ENCODE measurements around the gene RETREG3. TPM values are rescaled to one million over a fixed set of nuclear protein-coding genes. Genes with fewer than 3 reads are reported as not detected.

RETREG3 gene, protein sequence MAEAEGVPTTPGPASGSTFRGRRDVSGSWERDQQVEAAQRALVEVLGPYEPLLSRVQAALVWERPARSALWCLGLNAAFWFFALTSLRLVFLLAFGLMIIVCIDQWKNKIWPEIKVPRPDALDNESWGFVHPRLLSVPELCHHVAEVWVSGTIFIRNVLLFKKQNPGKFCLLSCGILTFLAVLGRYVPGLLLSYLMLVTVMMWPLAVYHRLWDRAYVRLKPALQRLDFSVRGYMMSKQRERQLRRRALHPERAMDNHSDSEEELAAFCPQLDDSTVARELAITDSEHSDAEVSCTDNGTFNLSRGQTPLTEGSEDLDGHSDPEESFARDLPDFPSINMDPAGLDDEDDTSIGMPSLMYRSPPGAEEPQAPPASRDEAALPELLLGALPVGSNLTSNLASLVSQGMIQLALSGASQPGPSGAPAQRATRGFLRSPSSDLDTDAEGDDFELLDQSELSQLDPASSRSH
- 10 to 100 TPM; 87.9 to 97.0 (median 91.1) TPM for total RNA-seq

DNA sequence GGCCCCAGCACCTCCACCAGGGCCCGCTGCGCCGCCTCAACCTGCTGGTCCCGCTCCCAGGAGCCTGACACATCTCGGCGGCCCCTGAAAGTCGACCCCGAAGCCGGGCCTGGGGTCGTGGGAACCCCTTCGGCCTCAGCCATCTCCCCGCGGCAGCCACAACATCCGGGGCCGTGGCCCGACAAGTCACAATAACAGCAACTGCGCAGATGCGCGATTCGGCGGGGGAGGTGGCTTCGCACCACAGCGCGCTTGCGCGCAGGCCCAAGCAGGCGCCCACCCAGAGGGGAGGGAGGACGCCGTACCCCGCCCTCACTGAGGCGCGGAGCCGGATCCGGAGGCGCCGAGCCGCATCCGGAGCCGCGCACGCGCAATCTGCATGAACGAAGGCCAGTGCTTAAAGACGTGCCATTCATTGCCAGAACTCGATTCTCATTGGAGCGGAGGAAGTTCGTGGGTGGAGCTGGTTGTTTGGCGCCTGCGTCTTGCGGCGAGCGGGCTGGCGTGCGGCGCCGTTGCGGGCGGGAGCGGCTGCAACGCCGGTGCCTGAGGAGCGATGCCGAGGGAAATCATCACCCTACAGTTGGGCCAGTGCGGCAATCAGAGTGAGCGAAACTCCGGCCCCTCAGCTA lies at the start of gene RETREG3, which contains the start of gene TUBG1:
RETREG3 (minus strand) TSS at position 193 of the 632 bp plus-strand sequence; CDS start at position 143, 50 bp downstream.
TUBG1 (plus strand) TSS at position 502 of the 632 bp plus-strand sequence; CDS start at position 557, 55 bp downstream.
- DNase-seq (ENCODE audit: low spot score in 2 of 2) = peak; percentile 97 to 98
- Histone ChIP-seq H3K36me3 (peaks cover 27% of the 10 kb centered on the region), H3K27me3 (no peaks in the 10 kb centered on the region), H3K4me1 (peaks cover 40% of the 10 kb centered on the region), H3K27ac (peak within 1 kb of the TSS; percentile 95), H3K4me3 (peak within 1 kb of the TSS; percentile 95), H3K9me3 (no peaks in the 10 kb centered on the region)
- TF ChIP-seq, protein P1, sequence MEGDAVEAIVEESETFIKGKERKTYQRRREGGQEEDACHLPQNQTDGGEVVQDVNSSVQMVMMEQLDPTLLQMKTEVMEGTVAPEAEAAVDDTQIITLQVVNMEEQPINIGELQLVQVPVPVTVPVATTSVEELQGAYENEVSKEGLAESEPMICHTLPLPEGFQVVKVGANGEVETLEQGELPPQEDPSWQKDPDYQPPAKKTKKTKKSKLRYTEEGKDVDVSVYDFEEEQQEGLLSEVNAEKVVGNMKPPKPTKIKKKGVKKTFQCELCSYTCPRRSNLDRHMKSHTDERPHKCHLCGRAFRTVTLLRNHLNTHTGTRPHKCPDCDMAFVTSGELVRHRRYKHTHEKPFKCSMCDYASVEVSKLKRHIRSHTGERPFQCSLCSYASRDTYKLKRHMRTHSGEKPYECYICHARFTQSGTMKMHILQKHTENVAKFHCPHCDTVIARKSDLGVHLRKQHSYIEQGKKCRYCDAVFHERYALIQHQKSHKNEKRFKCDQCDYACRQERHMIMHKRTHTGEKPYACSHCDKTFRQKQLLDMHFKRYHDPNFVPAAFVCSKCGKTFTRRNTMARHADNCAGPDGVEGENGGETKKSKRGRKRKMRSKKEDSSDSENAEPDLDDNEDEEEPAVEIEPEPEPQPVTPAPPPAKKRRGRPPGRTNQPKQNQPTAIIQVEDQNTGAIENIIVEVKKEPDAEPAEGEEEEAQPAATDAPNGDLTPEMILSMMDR (IDR thresholded peaks at IDR 0.05) = peak in 1 of 2 donors; percentile 50
- TF ChIP-seq EP300 (IDR thresholded peaks at IDR 0.05) (no peak), POLR2A (IDR thresholded peaks at IDR 0.05) (peak in 1 of 2 donors; percentile 87), POLR2AphosphoS5 (IDR thresholded peaks at IDR 0.05) (peak; percentile 81 to 92 (median 86))
- WGBS = 0% methylated on average over 12 of the region's 66 CpGs

DNA sequence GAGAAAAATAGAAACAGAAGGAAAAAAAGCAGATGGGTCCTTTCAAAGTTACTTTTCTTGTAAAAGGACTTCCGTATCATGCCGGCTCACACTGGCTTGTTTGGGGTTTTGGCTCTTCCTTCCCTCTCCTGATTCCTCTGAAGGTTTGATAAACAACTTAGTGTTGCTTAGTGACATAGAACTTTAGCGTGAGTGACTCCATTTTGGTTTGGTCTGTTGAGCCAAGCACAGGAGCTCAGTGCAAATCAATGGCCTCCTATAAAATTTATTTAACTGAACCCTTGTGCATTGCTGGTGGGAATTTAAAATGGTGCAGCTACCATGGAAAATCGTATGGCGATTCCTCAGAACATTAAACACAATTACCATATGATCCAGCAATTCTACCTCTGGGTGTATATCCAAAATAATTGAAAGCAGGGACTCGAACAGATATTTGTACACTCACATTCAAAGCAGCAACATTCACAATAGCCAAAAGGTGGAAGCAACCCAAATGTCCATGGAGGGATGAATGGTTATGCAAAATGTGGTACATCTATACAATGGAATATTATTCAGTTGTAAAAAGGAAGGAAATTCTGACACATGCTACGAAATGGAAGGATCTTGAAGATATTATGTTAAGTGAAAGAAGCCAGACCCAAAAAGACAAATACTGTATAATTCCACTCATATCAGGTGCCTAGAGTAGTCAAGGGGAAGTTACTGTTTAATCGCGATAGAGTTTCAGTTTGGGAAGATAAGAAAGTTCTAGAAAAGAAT lies 48.8 kb upstream of the RETREG3 start:
- TF ChIP-seq POLR2A (IDR thresholded peaks at IDR 0.05) (no peak), EP300 (IDR thresholded peaks at IDR 0.05) (no peak), POLR2AphosphoS5 (IDR thresholded peaks at IDR 0.05) (no peak)
- TF ChIP-seq, protein P1 (IDR thresholded peaks at IDR 0.05) = no peak
- no peak overlapping the region for H3K4me3 ChIP-seq
- 90% methylated on average over 9 of the region's 9 CpGs for WGBS
- no peaks in the 10 kb centered on the region for H3K27me3 ChIP-seq
- no peak overlapping the region for H3K27ac ChIP-seq
- H3K4me1 ChIP-seq = peaks cover 42% of the 10 kb centered on the region
- H3K36me3 ChIP-seq = peaks cover 3% of the 10 kb centered on the region
- no peaks in the 10 kb centered on the region for H3K9me3 ChIP-seq
- DNase-seq (ENCODE audit: low spot score in 2 of 2) = no peak

DNA sequence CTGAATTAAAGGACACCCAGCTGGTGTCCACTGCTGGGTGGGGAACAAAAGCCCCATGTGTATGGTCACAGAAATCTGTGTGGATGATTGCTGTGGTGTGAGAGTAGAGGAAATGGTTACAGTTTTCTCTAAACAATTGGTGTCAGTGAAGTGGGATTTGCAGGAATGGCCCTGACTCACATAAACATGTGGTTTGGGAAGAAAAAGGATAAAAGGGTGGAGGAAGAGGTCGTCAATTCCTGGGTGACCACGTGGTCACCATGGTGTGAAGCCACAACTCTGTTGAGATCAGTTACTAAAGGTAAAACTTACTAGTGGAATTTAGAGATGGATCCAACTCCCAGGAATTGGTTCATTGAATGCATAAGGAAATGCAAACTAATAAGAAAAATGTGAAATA lies 46.4 kb upstream of the RETREG3 start:
- 84% methylated on average over 2 of the region's 2 CpGs for WGBS
- H3K4me1 ChIP-seq = peaks cover 31% of the 10 kb centered on the region
- H3K9me3 ChIP-seq = no peaks in the 10 kb centered on the region
- DNase-seq (ENCODE audit: low spot score in 2 of 2) = no peak
- no peaks in the 10 kb centered on the region for H3K36me3 ChIP-seq
- H3K27ac ChIP-seq = no peak overlapping the region
- TF ChIP-seq, protein P1 (IDR thresholded peaks at IDR 0.05) = no peak
- TF ChIP-seq POLR2AphosphoS5 (IDR thresholded peaks at IDR 0.05) (no peak), POLR2A (IDR thresholded peaks at IDR 0.05) (no peak), EP300 (IDR thresholded peaks at IDR 0.05) (no peak)
- no peak overlapping the region for H3K4me3 ChIP-seq
- H3K27me3 ChIP-seq = no peaks in the 10 kb centered on the region

DNA sequence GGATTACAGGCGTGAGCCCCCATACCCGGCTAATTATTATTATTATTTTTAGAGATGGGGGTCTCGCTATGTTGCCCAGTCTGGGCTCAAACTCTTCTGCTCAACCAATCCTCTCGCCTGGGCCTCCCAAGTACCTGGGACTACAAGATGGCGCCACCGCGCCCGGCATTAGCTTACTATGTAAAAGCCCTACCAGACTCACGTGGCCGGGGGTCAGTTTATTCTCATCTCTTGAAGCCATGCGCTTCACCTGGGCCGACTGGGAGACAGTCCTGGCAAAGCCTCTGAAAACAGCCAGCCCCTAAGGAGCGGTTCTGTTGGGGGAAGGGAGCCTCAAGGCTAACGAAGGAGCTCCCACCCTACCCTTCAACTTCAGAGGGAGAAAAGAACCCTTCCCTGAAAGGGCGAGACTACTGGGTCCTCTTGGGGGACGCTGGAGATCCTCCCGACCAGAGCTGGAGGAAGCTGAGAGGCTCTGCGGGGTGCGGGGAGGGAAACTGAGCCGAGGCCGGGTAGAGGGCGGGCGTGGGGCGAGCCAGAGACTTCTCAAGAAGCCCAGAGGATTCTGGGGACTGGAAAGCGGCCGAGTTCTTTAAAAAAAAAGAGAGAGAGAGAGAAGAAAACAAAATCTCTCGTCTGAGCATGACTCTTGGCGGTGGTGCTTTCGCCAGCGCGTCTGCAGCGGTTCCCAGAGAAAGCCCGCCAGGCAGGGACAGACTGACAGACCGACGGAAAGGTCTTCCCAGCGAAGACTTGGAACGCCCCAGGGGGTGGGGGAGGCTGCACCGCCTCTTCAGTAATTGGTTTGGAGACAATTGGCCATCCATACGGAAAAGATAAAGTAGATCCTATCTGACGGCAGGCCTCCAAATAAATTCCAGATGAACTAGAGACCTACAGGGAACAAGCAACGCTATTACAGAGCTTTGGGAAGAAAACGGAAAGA lies 44.3 kb upstream of the RETREG3 start:
- peaks cover 18% of the 10 kb centered on the region for H3K4me1 ChIP-seq
- peak overlapping the region; percentile 41 for H3K4me3 ChIP-seq
- peak in 1 of 2 donors; percentile 77 for DNase-seq (ENCODE audit: low spot score in 2 of 2)
- no peaks in the 10 kb centered on the region for H3K36me3 ChIP-seq
- no peaks in the 10 kb centered on the region for H3K9me3 ChIP-seq
- WGBS = 15% methylated on average over 32 of the region's 42 CpGs
- H3K27me3 ChIP-seq = no peaks in the 10 kb centered on the region
- TF ChIP-seq POLR2A (IDR thresholded peaks at IDR 0.05) (no peak), EP300 (IDR thresholded peaks at IDR 0.05) (no peak), POLR2AphosphoS5 (IDR thresholded peaks at IDR 0.05) (no peak)
- TF ChIP-seq, protein P1 (IDR thresholded peaks at IDR 0.05) = no peak
- peak overlapping the region; percentile 64 for H3K27ac ChIP-seq

Measured in suprapubic skin (tissue), 4 donors.